ENCODE data around the gene CSK. TPM values are rescaled to one million over a fixed set of nuclear protein-coding genes. Genes with fewer than 3 reads are reported as not detected.

The CSK gene
- total RNA-seq, 1 donor from 2014 or later, result 69.4 TPM

DNA sequence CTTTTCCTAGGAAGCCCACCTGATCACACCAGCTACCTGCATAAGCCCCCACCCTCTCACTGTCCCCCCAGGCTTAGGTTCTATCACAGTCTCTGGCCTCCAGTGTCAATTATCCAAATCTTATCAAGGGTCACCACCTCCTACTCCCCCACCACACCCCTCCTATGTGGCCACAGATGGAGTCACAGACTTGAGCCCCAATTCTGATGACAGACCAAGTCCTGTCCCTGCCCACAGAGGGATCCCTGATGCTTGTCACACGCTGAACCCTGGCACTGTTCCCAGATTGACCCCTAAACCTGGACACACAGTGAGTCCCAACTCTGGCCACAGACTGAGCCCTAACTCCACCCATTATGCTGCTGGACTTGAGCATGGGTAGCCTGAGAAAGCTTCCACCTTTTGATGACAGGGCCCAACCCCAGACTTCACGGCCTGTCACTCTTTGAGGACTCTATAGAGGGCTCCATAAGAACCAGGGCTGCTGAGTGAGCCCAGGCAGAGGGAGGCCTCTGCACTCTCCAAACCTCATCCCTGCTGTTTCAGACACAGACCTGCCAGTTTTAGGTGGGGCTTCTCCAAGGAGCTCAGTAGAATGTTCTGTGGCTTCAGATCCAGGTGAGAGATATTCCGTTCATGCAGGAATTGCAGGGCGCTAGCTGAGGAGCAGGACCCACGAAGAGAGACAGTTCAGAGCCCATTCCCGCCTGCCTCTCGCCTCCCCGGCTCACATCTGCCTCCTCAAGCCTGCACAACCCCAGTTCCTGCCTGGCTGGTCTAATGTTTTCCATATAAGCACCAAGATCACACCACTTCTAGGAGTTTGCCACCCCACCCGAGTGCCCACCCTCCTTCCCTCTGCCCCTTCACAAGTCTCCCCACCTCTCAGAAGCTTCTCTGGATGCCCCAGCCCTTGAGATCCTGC lies 59.2 kb downstream of the CSK start:
- no peak for DNase-seq (ENCODE audit: extremely low read depth, low read depth, low spot score)

DNA sequence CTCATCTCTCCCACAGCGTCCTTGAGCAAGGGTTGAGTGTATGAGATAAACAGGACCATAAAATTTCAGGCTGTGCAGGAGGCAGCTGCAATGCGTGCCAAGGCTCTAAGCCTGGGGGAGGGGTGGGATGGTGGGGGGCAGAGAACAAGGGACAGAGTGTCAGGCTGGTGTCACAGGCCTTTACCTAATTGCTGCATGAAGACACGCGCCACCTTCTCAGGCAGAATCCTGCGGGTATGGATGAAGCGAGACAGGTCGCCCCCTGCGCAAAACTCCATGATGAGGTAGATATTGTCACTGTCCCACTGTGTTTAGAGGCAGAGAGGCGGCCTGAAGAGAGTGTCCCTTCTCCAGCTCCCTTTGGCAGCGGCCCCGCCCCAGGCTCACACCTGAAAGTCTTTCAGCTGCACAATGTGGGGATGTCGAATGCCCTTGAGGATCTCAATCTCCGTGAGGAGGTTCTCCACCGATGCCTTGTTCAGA lies 60.1 kb downstream of the CSK start:
- no peak for DNase-seq (ENCODE audit: extremely low read depth, low read depth, low spot score)

DNA sequence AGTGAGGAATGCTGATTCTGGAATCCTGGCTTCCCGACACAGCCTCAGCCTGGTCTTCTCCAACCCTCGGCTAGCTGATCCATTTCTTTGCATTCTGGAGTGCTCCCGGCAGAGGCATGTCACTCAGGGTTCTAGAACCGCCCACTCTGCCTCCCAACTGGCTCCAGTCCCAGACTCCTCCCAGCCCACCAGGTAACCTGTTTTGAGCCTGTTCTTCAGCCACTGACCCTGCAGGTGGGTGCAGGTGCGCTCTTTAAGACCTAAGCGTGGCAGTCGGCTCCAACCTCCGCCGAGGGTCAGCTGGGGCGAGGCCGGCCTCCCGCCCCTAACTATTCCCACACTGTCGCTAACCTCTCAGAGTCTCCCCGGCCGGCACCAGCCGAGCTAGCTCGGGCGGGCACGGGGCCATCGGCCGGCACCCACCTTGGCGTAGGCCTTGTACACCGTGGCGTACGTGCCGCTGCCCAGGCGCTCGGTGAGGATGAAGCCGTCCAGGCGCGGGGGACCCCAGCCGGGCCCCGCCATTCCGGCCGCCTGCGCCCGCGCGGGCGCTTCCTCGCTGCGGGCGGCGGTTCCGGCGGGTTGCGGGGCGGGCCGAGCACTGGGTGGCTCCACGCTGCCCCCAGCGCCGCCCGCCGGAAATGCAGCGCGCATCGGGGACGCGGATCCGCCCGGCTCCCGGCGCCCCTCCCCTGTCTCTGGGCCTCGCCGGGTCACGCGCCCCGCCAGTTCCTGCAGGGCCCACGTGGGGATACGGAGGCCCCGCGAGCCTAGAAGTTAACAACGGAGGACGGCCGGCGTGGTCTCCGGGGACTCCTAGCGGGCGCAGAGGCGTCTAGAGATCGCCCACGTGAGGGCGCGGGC lies 60.9 kb downstream of the CSK start, which contains the start of gene ULK3:
TSS of gene ULK3 (minus strand) at position 576 of the 864 bp plus-strand sequence. CDS start at position 525, 51 bp downstream.
- no peak for DNase-seq (ENCODE audit: extremely low read depth, low read depth, low spot score)

DNA sequence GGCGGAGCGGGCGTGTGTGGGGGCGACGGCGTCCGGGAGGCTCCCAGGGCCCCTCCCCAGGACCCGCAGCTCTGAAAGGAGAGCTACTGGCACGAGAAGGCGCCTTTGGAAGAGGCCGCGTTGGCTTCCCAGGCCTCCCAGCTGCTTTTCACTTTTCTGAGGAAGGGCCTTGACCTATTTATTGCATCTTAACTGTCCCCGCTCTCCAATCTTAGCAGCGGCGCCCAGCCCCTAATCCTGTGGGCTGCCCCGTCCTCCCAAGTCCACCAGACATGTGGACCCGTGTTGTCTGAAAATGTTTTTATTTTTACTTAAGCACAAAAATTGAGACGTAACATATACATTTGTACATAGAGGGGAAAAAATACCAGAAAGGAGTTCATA lies 61.6 kb downstream of the CSK start:
- no peak for DNase-seq (ENCODE audit: extremely low read depth, low read depth, low spot score)

DNA sequence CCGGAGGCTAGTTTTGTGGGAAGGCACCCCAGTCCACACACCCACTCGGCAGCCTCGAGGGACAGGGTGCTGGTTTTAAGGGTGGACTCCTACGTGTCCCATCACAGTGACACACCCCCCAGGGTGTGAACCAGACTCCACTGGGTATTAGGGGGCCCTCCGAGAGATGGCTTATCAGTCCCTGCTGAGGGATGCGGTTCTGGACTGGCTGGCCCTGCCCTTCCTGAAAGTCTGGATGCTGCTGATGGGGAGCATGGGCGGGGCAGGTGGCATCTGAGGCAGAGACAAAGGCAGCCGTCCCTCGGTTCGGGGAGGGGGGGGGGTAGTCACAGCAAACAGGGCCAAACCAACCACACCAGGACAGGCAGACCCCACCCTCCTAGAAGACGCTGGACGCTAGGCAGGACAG lies 62.0 kb downstream of the CSK start:
- DNase-seq (ENCODE audit: extremely low read depth, low read depth, low spot score), result no peak

DNA sequence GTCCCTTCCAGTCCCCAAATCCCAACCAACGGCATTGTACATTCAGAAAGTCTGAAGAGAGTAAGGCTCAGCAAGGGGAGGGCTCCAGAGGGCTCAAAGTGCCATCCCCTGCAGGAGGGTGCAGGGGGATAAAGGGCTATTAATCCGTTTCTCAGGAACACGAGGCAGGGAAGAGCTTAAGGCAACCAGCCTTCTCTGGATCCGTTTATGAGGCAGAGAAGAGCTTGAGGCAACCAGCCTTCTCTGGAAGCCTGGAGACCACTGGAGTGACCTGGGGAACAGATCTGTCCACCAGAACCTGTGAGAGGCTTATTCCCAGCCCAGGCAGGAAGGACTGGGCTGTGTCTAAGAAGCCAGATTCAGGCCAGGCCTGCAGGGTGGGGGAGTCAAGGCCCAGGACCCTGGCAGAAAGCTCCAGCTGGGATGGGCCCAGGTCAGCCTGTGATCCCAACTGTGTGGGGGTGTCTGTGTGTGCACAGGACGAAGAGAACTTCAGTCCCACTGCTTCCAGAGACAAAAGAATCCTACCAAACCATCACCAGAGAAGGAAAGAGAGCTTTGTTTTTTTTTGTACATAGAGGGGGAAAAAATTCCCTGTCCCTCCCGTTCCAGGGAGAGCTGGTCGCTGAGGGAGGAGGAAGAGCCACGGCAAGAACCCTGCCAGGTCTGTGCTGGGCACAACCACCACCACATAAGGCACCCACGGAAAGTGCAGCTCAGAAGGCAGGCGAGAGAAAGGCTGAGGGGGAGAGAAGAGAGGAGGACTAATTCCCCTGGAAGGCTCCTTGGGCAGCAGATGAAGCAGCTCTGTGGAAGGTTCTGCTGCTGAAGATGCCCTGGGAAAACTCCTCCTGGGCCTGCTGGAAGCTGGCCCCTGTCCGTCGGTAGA lies 62.7 kb downstream of the CSK start:
- DNase-seq (ENCODE audit: extremely low read depth, low read depth, low spot score), result no peak

DNA sequence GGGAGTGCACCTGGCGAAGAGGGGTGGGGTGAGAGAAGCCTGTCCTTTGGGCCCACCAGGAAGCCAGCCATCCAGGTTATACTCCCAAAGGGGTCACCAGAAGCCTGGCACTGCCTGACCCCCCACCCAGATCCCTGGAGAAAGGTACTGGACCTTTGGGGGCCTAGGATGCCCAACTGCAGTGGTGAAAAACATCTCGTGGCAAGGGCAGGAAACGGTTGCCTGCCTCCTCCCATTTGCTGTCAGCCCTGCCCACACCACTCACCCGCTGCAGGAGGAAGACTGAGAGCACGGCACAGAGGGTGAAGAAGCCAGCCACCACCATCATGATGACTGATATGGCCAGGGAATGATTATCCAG lies 63.3 kb downstream of the CSK start:
- DNase-seq (ENCODE audit: extremely low read depth, low read depth, low spot score), result no peak

DNA sequence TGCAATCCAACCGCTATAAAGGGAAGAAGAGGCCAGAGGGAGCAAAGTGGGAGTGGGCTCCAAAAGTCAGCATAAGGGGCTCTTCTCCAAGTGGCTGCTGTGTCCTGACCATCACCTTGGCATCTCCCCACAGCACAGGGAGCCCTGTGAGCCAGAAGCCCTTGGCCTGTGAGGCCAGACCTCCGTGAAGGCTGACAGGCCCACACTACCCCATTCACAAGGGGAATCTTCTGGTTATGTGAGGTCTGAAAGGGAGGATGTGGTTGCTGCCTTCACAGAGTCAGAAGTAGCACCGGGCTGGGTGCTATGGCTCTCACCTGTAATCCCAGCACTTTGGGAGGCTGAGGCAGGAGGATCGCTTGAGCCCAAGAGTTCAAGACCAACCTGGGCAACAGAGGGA lies 63.7 kb downstream of the CSK start:
- no peak for DNase-seq (ENCODE audit: extremely low read depth, low read depth, low spot score)

DNA sequence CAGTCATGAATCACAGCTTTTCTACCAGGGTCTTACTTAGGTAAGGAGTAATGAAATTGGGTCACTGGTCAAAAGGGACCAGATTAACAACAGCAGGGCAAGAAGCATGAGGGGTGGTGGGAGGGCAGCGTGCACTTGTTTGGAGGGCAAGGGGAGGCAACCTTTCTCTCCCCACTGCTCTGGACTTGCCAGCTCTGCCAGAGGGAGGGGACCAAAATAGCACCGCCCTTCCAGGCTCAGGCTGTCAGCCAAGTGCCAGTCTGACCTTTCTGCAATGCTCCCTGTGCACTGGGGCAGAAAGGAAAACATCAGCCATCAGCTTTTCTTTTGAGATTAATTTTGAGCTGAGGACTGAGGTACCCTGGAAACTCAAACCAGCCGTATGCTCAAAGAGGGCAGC lies 65.6 kb downstream of the CSK start:
- no peak for DNase-seq (ENCODE audit: extremely low read depth, low read depth, low spot score)

DNA sequence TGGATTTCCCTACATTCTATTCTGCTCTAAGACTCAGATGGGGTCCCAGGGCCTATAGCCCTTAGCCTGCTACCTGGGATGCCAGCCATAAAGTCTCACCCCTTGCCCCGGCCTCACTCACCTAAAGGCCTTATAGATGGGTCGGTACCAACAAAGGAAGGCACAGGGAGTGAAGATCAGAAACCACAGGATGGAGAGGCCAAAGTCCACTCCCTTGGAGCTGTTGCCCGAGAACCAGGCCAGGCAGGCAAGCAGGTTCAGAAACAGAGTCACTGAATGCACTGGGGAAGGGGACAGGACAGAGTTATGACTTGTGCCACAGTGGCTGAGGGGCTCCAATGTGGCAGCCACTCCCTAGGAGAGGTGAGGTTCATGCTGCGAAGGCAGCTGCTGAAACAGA lies 68.5 kb downstream of the CSK start:
- DNase-seq (ENCODE audit: extremely low read depth, low read depth, low spot score), result no peak

DNA sequence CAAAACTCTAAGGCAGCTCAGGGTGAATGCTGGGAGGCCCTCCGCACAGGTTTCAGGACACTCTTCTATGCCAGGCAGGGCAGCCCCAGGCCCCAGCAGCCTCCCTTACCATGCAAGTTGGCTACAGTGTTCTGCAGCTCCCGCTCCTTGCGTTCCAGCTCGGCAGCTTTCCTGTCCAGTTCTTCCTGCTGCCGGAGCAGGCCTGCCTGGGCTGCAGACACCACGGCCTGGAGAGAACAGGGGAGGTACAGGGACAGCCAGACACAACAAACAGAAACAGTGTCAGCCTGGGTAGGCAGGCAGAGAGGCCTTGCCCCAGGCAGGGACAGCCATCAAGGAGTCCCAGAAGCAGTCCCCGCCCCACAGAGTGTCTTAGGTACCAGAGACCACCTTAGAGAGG lies 70.1 kb downstream of the CSK start:
- DNase-seq (ENCODE audit: extremely low read depth, low read depth, low spot score), result no peak

Other genes starting within 250 kb of the CSK start
- gene ARID3B, start 240.9 kb upstream of the CSK start, total RNA-seq, result 3.4 and 7.6 TPM in 2 replicates
- gene CLK3, start 166.2 kb upstream of the CSK start, total RNA-seq, result 72.4 and 102 TPM in 2 replicates
- gene EDC3, start 86.1 kb upstream of the CSK start, total RNA-seq, result 25.8 and 39.9 TPM in 2 replicates
- 2.0 and 3.7 TPM in 2 replicates for gene CYP1A1, start 56.6 kb upstream of the CSK start, total RNA-seq
- not detected in 2 replicates for gene CYP1A2, start 33.2 kb upstream of the CSK start, total RNA-seq
- 0.64 TPM in 1 of 2 replicates, not detected in the other for gene LMAN1L, start 30.8 kb downstream of the CSK start, total RNA-seq
- not detected in 2 replicates for gene CPLX3, start 44.5 kb downstream of the CSK start, total RNA-seq
- 40.0 and 45.2 TPM in 2 replicates for gene ULK3, start 61.1 kb downstream of the CSK start, total RNA-seq
- gene SCAMP2, start 91.3 kb downstream of the CSK start, total RNA-seq, result 62.3 and 87.9 TPM in 2 replicates
- gene MPI, start 108.0 kb downstream of the CSK start, total RNA-seq, result 50.8 and 59.4 TPM in 2 replicates
- gene FAM219B, start 124.8 kb downstream of the CSK start, total RNA-seq, result 42.6 and 55.1 TPM in 2 replicates
- gene COX5A, start 156.0 kb downstream of the CSK start, total RNA-seq, result 157 and 187 TPM in 2 replicates
- gene RPP25, start 174.7 kb downstream of the CSK start, total RNA-seq, result 25.3 and 26.3 TPM in 2 replicates
- gene SCAMP5, start 213.5 kb downstream of the CSK start, total RNA-seq, result 27.2 and 32.6 TPM in 2 replicates
- gene PPCDC, start 241.5 kb downstream of the CSK start, total RNA-seq, result 19.7 and 22.5 TPM in 2 replicates